HepG2 (cell line): Measurements from ENCODE around the gene TXN2. TPM values are rescaled to one million over a fixed set of nuclear protein-coding genes. Genes with fewer than 3 reads are reported as not detected.

Experiments
- NFAT5 ChIP-seq: sonication (generic); formaldehyde crosslinking; IDR thresholded peaks from 2 replicates; pipeline ENCODE4 v1.4.0; 2020; ENCODE audit warnings: missing genetic modification reagents
- NR0B2 ChIP-seq: sonication (generic); formaldehyde crosslinking; IDR thresholded peaks from 2 replicates; pipeline ENCODE4 v1.4.0; 2020; ENCODE audit warnings: mild to moderate bottlenecking, missing genetic modification reagents
- SRF ChIP-seq: IDR thresholded peaks from 2 replicates; pipeline ENCODE4 v1.6.1; 2011; ENCODE audit warnings: mild to moderate bottlenecking, low read depth, low read length, moderate library complexity
- ZFP1 ChIP-seq: IDR thresholded peaks from 2 replicates; pipeline ENCODE4 v1.6.1; 2016
- ZFP82 ChIP-seq: sonication (generic); formaldehyde crosslinking; IDR thresholded peaks from 2 replicates; pipeline ENCODE4 v1.5.1; 2020; ENCODE audit warnings: mild to moderate bottlenecking, missing genetic modification reagents, borderline replicate concordance
- ZNF543 ChIP-seq: sonication (generic); formaldehyde crosslinking; IDR thresholded peaks from 2 replicates; pipeline ENCODE4 v1.4.0; 2020; ENCODE audit warnings: mild to moderate bottlenecking, missing genetic modification reagents
- ZNF609 ChIP-seq: sonication (generic); formaldehyde crosslinking; IDR thresholded peaks from 2 replicates; pipeline ENCODE4 v1.4.0; 2020; ENCODE audit warnings: mild to moderate bottlenecking, missing genetic modification reagents, borderline replicate concordance
- ZNF782 ChIP-seq: sonication (generic); formaldehyde crosslinking; IDR thresholded peaks from 2 replicates; pipeline ENCODE4 v1.4.0; 2020; ENCODE audit warnings: missing genetic modification reagents, mild to moderate bottlenecking, borderline replicate concordance
- polyA plus RNA-seq, 8 experiments: library from polyadenylated mRNA; depleted of rRNA in 3 of 8; stranded (reverse) in 7 of 8; unstranded in 1 of 8; fragments of >200 nt; fragmentation: Illumina TruSeq in 4 of 8; extraction: Trizol in 4 of 8; gene quantifications; 2 replicates each; pipeline versions ENCODE4 v1.2.1 to v1.2.3, GENCODE V29; 2011 to 2016; ENCODE audit warnings: low read depth in 4 of 8, missing spikeins in 1 of 8, mixed read lengths in 1 of 8; ENCODE audit not compliant: insufficient read depth in 1 of 8
- total RNA-seq, 5 experiments: library from RNA; depleted of rRNA; stranded (reverse); fragments of >200 nt; fragmentation: Illumina TruSeq; extraction: Trizol; gene quantifications; 2 replicates each; pipeline ENCODE4 v1.2.3, GENCODE V29; 2016; ENCODE audit warnings: low read depth in 1 of 5
- TF ChIP-seq, protein P1 (sequence below), 2 experiments: sonication (generic) in 1 of 2; formaldehyde crosslinking in 1 of 2; IDR thresholded peaks; 2 replicates each; pipeline versions ENCODE4 v1.4.0 to v1.6.1; 2016 to 2020; ENCODE audit warnings: borderline replicate concordance in 1 of 2, low read depth in 1 of 2, mild to moderate bottlenecking in 1 of 2, missing genetic modification reagents in 1 of 2
- TF ChIP-seq, protein P2 (sequence below), 2 experiments: sonication (generic) in 1 of 2; formaldehyde crosslinking in 1 of 2; IDR thresholded peaks; 2 replicates each; pipeline versions ENCODE4 v1.5.1 to v1.6.1; 2011 to 2020; ENCODE audit warnings: borderline replicate concordance in 1 of 2, low read depth in 1 of 2, low read length in 1 of 2, mild to moderate bottlenecking in 1 of 2, missing genetic modification reagents in 1 of 2, moderate library complexity in 1 of 2

The TXN2 gene
- total and polyA plus RNA-seq, 2 of the 13 experiments (the other 11 are each of a cell fraction or from before 2014, with no cell fraction given): 41.4 to 109 TPM

DNA sequence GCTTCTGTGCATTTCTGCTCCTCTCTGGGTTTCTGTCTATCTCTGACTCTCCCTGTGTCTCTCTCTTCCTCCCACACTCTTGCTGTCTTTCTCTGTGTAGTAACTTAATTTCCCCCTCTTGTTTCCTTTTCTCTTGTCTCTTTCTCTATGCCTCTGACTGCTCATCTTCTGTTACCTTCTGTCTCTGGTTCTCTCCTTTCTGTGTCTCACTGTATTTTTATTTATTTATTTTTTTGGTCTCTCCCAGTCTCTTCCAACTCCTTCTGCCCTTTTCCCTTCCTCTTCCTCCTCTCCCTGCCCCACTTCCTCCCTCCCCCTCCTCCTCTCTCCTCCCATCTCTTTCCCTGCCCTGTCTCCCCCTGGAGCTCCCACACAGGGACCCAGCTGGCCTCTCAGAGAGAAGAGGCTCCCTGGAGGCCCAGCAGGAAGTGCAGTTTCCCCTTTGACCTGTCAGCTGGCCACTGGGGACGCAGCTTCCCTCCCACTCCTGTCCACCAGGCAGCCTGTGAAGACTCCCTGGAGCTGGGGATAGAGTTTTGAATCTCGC is 55.4 kb downstream of the TXN2 start (continued):
- TF ChIP-seq, protein P1, sequence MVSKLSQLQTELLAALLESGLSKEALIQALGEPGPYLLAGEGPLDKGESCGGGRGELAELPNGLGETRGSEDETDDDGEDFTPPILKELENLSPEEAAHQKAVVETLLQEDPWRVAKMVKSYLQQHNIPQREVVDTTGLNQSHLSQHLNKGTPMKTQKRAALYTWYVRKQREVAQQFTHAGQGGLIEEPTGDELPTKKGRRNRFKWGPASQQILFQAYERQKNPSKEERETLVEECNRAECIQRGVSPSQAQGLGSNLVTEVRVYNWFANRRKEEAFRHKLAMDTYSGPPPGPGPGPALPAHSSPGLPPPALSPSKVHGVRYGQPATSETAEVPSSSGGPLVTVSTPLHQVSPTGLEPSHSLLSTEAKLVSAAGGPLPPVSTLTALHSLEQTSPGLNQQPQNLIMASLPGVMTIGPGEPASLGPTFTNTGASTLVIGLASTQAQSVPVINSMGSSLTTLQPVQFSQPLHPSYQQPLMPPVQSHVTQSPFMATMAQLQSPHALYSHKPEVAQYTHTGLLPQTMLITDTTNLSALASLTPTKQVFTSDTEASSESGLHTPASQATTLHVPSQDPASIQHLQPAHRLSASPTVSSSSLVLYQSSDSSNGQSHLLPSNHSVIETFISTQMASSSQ (IDR thresholded peaks at IDR 0.05; ENCODE audit: low read depth): no peak
- TF ChIP-seq, protein P1 (CRISPR knock-in tag; IDR thresholded peaks at IDR 0.05; ENCODE audit: borderline replicate concordance): no peak
- TF ChIP-seq ZNF609 (CRISPR knock-in tag) (peak; percentile 58; the same call in 1 of the 2 replicates), ZNF782 (no peak), NR0B2 (no peak), SRF (no peak), ZFP82 (no peak), NFAT5 (CRISPR knock-in tag) (no peak), ZFP1 (CRISPR knock-in tag) (no peak), ZNF543 (no peak)
- TF ChIP-seq, protein P2, sequence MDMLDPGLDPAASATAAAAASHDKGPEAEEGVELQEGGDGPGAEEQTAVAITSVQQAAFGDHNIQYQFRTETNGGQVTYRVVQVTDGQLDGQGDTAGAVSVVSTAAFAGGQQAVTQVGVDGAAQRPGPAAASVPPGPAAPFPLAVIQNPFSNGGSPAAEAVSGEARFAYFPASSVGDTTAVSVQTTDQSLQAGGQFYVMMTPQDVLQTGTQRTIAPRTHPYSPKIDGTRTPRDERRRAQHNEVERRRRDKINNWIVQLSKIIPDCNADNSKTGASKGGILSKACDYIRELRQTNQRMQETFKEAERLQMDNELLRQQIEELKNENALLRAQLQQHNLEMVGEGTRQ (IDR thresholded peaks at IDR 0.05; ENCODE audit: low read depth, low read length): no peak
- TF ChIP-seq, protein P2 (CRISPR knock-in tag; IDR thresholded peaks at IDR 0.05; ENCODE audit: borderline replicate concordance): no peak
